IMR-90 (cell line): Measurements from ENCODE around the gene CHST3. TPM values are rescaled to one million over a fixed set of nuclear protein-coding genes. Genes with fewer than 3 reads are reported as not detected.

ENCODE experiments used
- ATAC-seq: fragments of 200-7000 bp; cut with Tn5 transposase; 2 replicates; pipeline ENCODE4 v1.9.1; 2020; ENCODE audit warnings: low read depth, mild to moderate bottlenecking, moderate library complexity
- BruUV-seq: library from RNA; stranded (reverse); fragments of 400-500 nt; replicated peaks from 2 replicates; lab custom pipeline; 2021; lab: Mats Ljungman, UMichigan
- CTCF ChIA-PET: fragments of 300-600 bp; formaldehyde crosslinking; extraction: SDS; loops from one replicate; lab custom pipeline; 2021; ENCODE audit warnings: antibody characterized with exemption; lab: Yijun Ruan, JAX
- POLR2A ChIA-PET: fragments of 300-600 bp; sonication (Branson Sonifier 250); formaldehyde crosslinking; loops from one replicate; lab custom pipeline; 2022; ENCODE audit warnings: antibody characterized with exemption; ENCODE audit not compliant: unreplicated experiment; lab: Charles Lee
- DNase-seq: peaks from one replicate; pipeline ENCODE4 v3.0.0; 2013
- H2AFZ ChIP-seq: replicated peaks from 2 replicates; pipeline ENCODE3; 2013; ENCODE audit warnings: low read length, mild to moderate bottlenecking; ENCODE audit not compliant: poor library complexity
- H2AK5ac ChIP-seq: 2 replicates; pipeline ENCODE4 v1.6.1; 2013; ENCODE audit warnings: low read depth, low read length, inconsistent platforms
- H2AK9ac ChIP-seq: replicated peaks from 2 replicates; pipeline ENCODE3; 2013; ENCODE audit warnings: mild to moderate bottlenecking, low read depth, low read length, moderate library complexity; ENCODE audit not compliant: poor library complexity
- H2BK120ac ChIP-seq: 2 replicates; pipeline ENCODE4 v1.6.1; 2013; ENCODE audit warnings: low read depth, low read length, inconsistent platforms
- H2BK15ac ChIP-seq: 3 replicates; pipeline ENCODE4 v1.6.1; 2013; ENCODE audit warnings: low read depth, low read length, inconsistent platforms
- H2BK20ac ChIP-seq: 2 replicates; pipeline ENCODE4 v1.6.1; 2013; ENCODE audit warnings: low read depth, mild to moderate bottlenecking, inconsistent platforms, low read length, moderate library complexity
- H2BK5ac ChIP-seq: 2 replicates; pipeline ENCODE4 v1.6.1; 2013; ENCODE audit warnings: mild to moderate bottlenecking, low read depth, low read length, inconsistent platforms; ENCODE audit not compliant: poor library complexity, severe bottlenecking
- H3K14ac ChIP-seq: replicated peaks from 2 replicates; pipeline ENCODE4 v1.6.1; 2013; ENCODE audit warnings: low read depth, low read length, inconsistent platforms
- H3K18ac ChIP-seq: 2 replicates; pipeline ENCODE4 v1.6.1; 2013; ENCODE audit warnings: low read depth, low read length, control low read depth
- H3K23ac ChIP-seq: 2 replicates; pipeline ENCODE4 v1.6.1; 2013; ENCODE audit warnings: low read depth, low read length, inconsistent platforms
- H3K27ac ChIP-seq: 2 replicates; pipeline ENCODE4 v1.5.1; 2013; ENCODE audit warnings: mild to moderate bottlenecking, control low read depth, low read length; ENCODE audit not compliant: insufficient read depth
- H3K27me3 ChIP-seq: 2 replicates; pipeline ENCODE4 v1.6.1; 2013; ENCODE audit warnings: low read length; ENCODE audit not compliant: control insufficient read depth, insufficient read depth
- H3K36me3 ChIP-seq: 2 replicates; pipeline ENCODE4 v1.6.1; 2013; ENCODE audit warnings: low read length, mixed read lengths; ENCODE audit not compliant: control insufficient read depth, insufficient read depth
- H3K4ac ChIP-seq: 2 replicates; pipeline ENCODE4 v1.6.1; 2013; ENCODE audit warnings: low read depth, low read length, inconsistent platforms
- H3K4me1 ChIP-seq: 2 replicates; pipeline ENCODE4 v1.6.1; 2013; ENCODE audit warnings: low read length, mixed read lengths; ENCODE audit not compliant: control insufficient read depth, insufficient read depth
- H3K4me2 ChIP-seq: 2 replicates; pipeline ENCODE4 v1.6.1; 2013; ENCODE audit warnings: low read depth, mild to moderate bottlenecking, control low read depth, low read length, moderate library complexity
- H3K4me3 ChIP-seq: 2 replicates; pipeline ENCODE4 v1.5.1; 2013; ENCODE audit warnings: low read depth, mild to moderate bottlenecking, control low read depth, low read length, moderate library complexity; ENCODE audit not compliant: insufficient read depth
- H3K56ac ChIP-seq: 2 replicates; pipeline ENCODE4 v1.6.1; 2013; ENCODE audit warnings: low read length, inconsistent platforms; ENCODE audit not compliant: insufficient read depth; ENCODE audit errors: extremely low read depth
- H3K79me1 ChIP-seq, 2 experiments: 2 replicates each; pipeline ENCODE4 v1.6.1; 2013; ENCODE audit warnings: low read length in 2 of 2, inconsistent platforms in 1 of 2, low read depth in 1 of 2
- H3K9ac ChIP-seq: 2 replicates; pipeline ENCODE4 v1.6.1; 2013; ENCODE audit warnings: low read depth, low read length, control low read depth
- H3K9me1 ChIP-seq: 2 replicates; pipeline ENCODE4 v1.6.1; 2013; ENCODE audit warnings: low read length, inconsistent platforms; ENCODE audit not compliant: insufficient read depth
- H3K9me3 ChIP-seq: 2 replicates; pipeline ENCODE4 v1.6.1; 2013; ENCODE audit warnings: low read length; ENCODE audit not compliant: control insufficient read depth, insufficient read depth
- H4K20me1 ChIP-seq: 2 replicates; pipeline ENCODE4 v1.6.1; 2013; ENCODE audit warnings: low read length, inconsistent platforms; ENCODE audit not compliant: insufficient read depth
- H4K5ac ChIP-seq: 2 replicates; pipeline ENCODE4 v1.6.1; 2013; ENCODE audit warnings: mild to moderate bottlenecking, low read depth, low read length, control low read depth
- H4K8ac ChIP-seq, 2 experiments: 2 replicates each; pipeline ENCODE4 v1.6.1; 2013; ENCODE audit warnings: low read depth in 2 of 2, low read length in 2 of 2, control low read depth in 1 of 2, inconsistent platforms in 1 of 2
- H4K91ac ChIP-seq: 2 replicates; pipeline ENCODE4 v1.6.1; 2013; ENCODE audit warnings: low read depth, low read length, inconsistent platforms; ENCODE audit not compliant: insufficient read depth
- CEBPB ChIP-seq: IDR thresholded peaks from 2 replicates; pipeline ENCODE4 v1.6.1; 2012; ENCODE audit warnings: low read depth, low read length, improper control_type of control experiment
- FOS ChIP-seq: fragments of 150-350 bp; IDR thresholded peaks from 2 replicates; pipeline ENCODE4 v1.6.1; 2016; ENCODE audit warnings: low read depth, low read length
- NFE2L2 ChIP-seq: fragments of 150-350 bp; IDR thresholded peaks from 2 replicates; pipeline ENCODE4 v1.6.1; 2016; ENCODE audit warnings: low read depth, mild to moderate bottlenecking, low read length
- RCOR1 ChIP-seq: IDR thresholded peaks from 2 replicates; pipeline ENCODE4 v1.6.1; 2012; ENCODE audit warnings: mild to moderate bottlenecking, low read length, improper control_type of control experiment; ENCODE audit not compliant: insufficient replicate concordance
- SMC3 ChIP-seq: fragments of 150-350 bp; IDR thresholded peaks from 2 replicates; pipeline ENCODE4 v1.6.1; 2016; ENCODE audit warnings: low read depth, mild to moderate bottlenecking, antibody characterized with exemption, low read length, moderate library complexity
- WGBS, 2 experiments: methylation state at CpG; one replicate each; pipeline versions ENCODE4 v1.1.5 to v1.1.7; 2013; ENCODE audit warnings: missing lambda C conversion rate in 2 of 2; ENCODE audit not compliant: insufficient read length in 1 of 2; ENCODE audit errors: extremely low coverage in 2 of 2; 5-methylcytosine and 5-hydroxymethylcytosine counted together
- dilution Hi-C: fragments of 300-500 bp; cut with HindIII; formaldehyde crosslinking; loops from one replicate; pipeline ENCODE4 v1.14.3; 2018; ENCODE audit warnings: low sequenced_read_pairs; ENCODE audit not compliant: unreplicated experiment
- in situ Hi-C: fragments of 300-500 bp; cut with MboI; formaldehyde crosslinking; loops from 3 replicates; pipeline ENCODE4 v1.14.3; 2019; ENCODE audit warnings: low sequenced_read_pairs, inconsistent platforms, mixed read lengths
- intact Hi-C: fragments of 100-400 bp; cut with micrococcal nuclease; formaldehyde crosslinking; loops from 2 replicates; pipeline ENCODE4 v1.10.0; 2022
- polyA plus RNA-seq, 3 experiments: library from polyadenylated mRNA; depleted of rRNA; stranded (reverse); fragments of >200 nt; gene quantifications; 2 replicates each; pipeline ENCODE4 v1.2.3, GENCODE V29; 2012; ENCODE audit warnings: low replicate concordance in 1 of 3
- total RNA-seq: library from RNA; depleted of rRNA; stranded (reverse); fragments of >200 nt; gene quantifications from 2 replicates; pipeline ENCODE4 v1.2.3, GENCODE V29; 2012

The CHST3 gene
- total and polyA plus RNA-seq, 2 of the 4 experiments (the other 2 are of a cell fraction), result 8.6 to 9.0 TPM

GRCh38 chr10:71974489-71975021 is 10.4 kb downstream of the CHST3 start:
- no peak overlapping the region for H3K4me2 ChIP-seq
- H3K56ac ChIP-seq, result no peak overlapping the region
- POLR2A ChIA-PET, result interaction anchor here (1.4 kb wide), 1 partner anchor 9 kb away, joined by 4 read pairs; no protein-coding TSS in a partner anchor
- no TSS peak for BruUV-seq
- H3K9ac ChIP-seq, result no peak overlapping the region
- no peaks in the 10 kb centered on the region for H3K9me3 ChIP-seq
- DNase-seq (peak; percentile 74), ATAC-seq (peak; percentile 45)
- H2AFZ ChIP-seq, result peak overlapping the region; percentile 12
- no peak overlapping the region for H3K18ac ChIP-seq
- H2AK9ac ChIP-seq, result peak overlapping the region; percentile 84
- in situ Hi-C loops, result no loop called here
- peaks cover 23 to 98% of the 10 kb centered on the region in 2 experiments; a peak in 3 of 4 replicates for H3K79me1 ChIP-seq
- no peaks in the 10 kb centered on the region for H3K36me3 ChIP-seq
- WGBS, 2 experiments, result 100% methylated on average over 1 of the region's 6 CpGs; no CpG with 5 or more reads in 1 of the 2 experiments
- H2AK5ac ChIP-seq, result peak overlapping the region; percentile 22; the same call in 1 of the 2 replicates
- dilution Hi-C loops, result no loop called here
- H2BK120ac ChIP-seq, result no peak overlapping the region
- no peak overlapping the region for H3K27ac ChIP-seq
- H3K4me3 ChIP-seq, result no peak overlapping the region
- H4K8ac ChIP-seq, result 0 out of 4 replicates have a peak overlapping the region, but pooled peaks of 1 of the 2 experiments have one; percentile 14
- no peaks in the 10 kb centered on the region for H3K27me3 ChIP-seq
- CTCF ChIA-PET, result interaction anchor here (0.7 kb wide), 1 partner anchor 285 kb away, joined by 3 read pairs; no protein-coding TSS in a partner anchor
- peaks cover 34% of the 10 kb centered on the region for H3K9me1 ChIP-seq
- peak overlapping the region; percentile 11; the same call in 1 of the 2 replicates for H4K91ac ChIP-seq
- intact Hi-C loops, result no loop called here
- H3K23ac ChIP-seq, result peak overlapping the region; percentile 71
- 0 out of 2 replicates have a peak overlapping the region, but pooled peaks have one; percentile 2 for H3K14ac ChIP-seq
- peak; percentile 51 for TF ChIP-seq CEBPB
- no peak for TF ChIP-seq NFE2L2
- TF ChIP-seq FOS, result peak; percentile 81
- TF ChIP-seq SMC3, result peak; percentile 6; the same call in 1 of the 2 replicates
- peak; percentile 27 for TF ChIP-seq RCOR1
- H2BK20ac ChIP-seq, result no peak overlapping the region; the same call in 1 of the 2 replicates
- no peak overlapping the region for H4K5ac ChIP-seq
- no peak overlapping the region for H2BK5ac ChIP-seq
- peaks cover 30% of the 10 kb centered on the region for H3K4me1 ChIP-seq
- H2BK15ac ChIP-seq, result no peak overlapping the region
- H3K4ac ChIP-seq, result peak overlapping the region; percentile 45
- H4K20me1 ChIP-seq, result peaks cover 65% of the 10 kb centered on the region
